GM19463 (cell line): ENCODE data around the gene TEAD3.

Experiments used
- ATAC-seq: cut with Tn5 transposase; IDR thresholded peaks from one replicate; pipeline ENCODE4 v1.9.1; 2021; ENCODE audit warnings: mild to moderate bottlenecking, moderate library complexity; ENCODE audit not compliant: unreplicated experiment

TEAD3 gene

GRCh38 chr6:35427435-35427834 lies 69.4 kb downstream of the TEAD3 start:
- ATAC-seq, result no peak

- no peak for ATAC-seq
Observed at GRCh38 chr6:35426074-35426473, 70.8 kb downstream of the TEAD3 start.

GRCh38 chr6:35425284-35425683 lies 71.6 kb downstream of the TEAD3 start:
- ATAC-seq, result no peak
